ENCODE measurements around the gene COG3.

DNA sequence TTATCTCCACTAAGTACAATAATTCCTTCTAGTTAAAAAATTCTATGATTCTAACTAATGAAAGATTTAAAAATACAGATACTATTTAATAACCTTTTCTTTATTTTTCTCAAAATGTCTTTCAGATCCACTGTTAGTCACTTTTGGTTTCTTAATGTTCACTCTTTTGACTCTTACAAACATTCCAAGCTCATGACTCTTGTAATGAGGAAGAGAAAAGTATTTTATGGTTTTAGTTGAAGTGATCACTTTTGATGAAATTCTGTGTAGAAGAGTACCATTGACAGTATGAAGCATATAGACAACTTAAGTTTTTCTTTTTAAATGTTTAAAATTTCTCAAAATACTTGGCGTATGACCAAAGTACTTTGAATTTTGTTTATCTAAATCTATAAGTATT is 27.8 kb downstream of the COG3 start:
- TF ChIP-seq POLR2AphosphoS2 (IDR thresholded peaks at IDR 0.05; ENCODE audit: low read depth, low read length): no peak
- TF ChIP-seq NR2F2 (IDR thresholded peaks at IDR 0.05; ENCODE audit: borderline replicate concordance, low read depth): no peak
- TF ChIP-seq PRMT3 (CRISPR knock-in tag; IDR thresholded peaks at IDR 0.05; ENCODE audit: borderline replicate concordance, low read depth): no peak
- TF ChIP-seq, protein P1, sequence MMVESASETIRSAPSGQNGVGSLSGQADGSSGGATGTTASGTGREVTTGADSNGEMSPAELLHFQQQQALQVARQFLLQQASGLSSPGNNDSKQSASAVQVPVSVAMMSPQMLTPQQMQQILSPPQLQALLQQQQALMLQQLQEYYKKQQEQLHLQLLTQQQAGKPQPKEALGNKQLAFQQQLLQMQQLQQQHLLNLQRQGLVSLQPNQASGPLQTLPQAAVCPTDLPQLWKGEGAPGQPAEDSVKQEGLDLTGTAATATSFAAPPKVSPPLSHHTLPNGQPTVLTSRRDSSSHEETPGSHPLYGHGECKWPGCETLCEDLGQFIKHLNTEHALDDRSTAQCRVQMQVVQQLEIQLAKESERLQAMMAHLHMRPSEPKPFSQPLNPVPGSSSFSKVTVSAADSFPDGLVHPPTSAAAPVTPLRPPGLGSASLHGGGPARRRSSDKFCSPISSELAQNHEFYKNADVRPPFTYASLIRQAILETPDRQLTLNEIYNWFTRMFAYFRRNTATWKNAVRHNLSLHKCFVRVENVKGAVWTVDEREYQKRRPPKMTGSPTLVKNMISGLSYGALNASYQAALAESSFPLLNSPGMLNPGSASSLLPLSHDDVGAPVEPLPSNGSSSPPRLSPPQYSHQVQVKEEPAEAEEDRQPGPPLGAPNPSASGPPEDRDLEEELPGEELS (CRISPR knock-in tag; IDR thresholded peaks at IDR 0.05): no peak
- no peak for TF ChIP-seq MTA1 (CRISPR knock-in tag; IDR thresholded peaks at IDR 0.05; ENCODE audit: borderline replicate concordance)
- TF ChIP-seq ZNF274 (CRISPR knock-in tag; IDR thresholded peaks at IDR 0.05): no peak
